Measurements from ENCODE around the gene SPESP1.
"Not testable (repeated sequence)": the region's sequence is repeated elsewhere in the genome, so short reads cannot be mapped to it uniquely, and the experiment has no call there.

SPESP1 gene

GRCh38 chr15:68930268-68931022 lies at the start of gene SPESP1:
Gene SPESP1 (plus strand): TSS chr15:68930525. CDS start chr15:68930654, 129 bp downstream.
- peak; percentile 36 to 44 for DNase-seq

- DNase-seq = no peak
These were observed 45.3 kb upstream of the SPESP1 start for GRCh38 chr15:68885070-68885469.

GRCh38 chr15:68887120-68887519 lies 43.2 kb upstream of the SPESP1 start:
- no peak for DNase-seq

- no peak for DNase-seq
These were observed 42.5 kb upstream of the SPESP1 start for GRCh38 chr15:68887819-68888218.

GRCh38 chr15:68888419-68888818 lies 41.9 kb upstream of the SPESP1 start:
- DNase-seq = peak in 1 of 2 experiments; percentile 5

- no peak for DNase-seq
These were observed 36.1 kb upstream of the SPESP1 start for GRCh38 chr15:68894208-68894607.

GRCh38 chr15:68896178-68896577 lies 34.1 kb upstream of the SPESP1 start:
- DNase-seq = no peak

- no peak for DNase-seq
These were observed 33.3 kb upstream of the SPESP1 start for GRCh38 chr15:68897016-68897415.

- DNase-seq = no peak
These were observed 30.3 kb upstream of the SPESP1 start for GRCh38 chr15:68900027-68900426.

GRCh38 chr15:68907396-68907923 lies 22.9 kb upstream of the SPESP1 start:
- DNase-seq = no peak

- no peak for DNase-seq
These were observed 20.7 kb upstream of the SPESP1 start for GRCh38 chr15:68909601-68910100.

- DNase-seq = no peak
These were observed 20.0 kb upstream of the SPESP1 start for GRCh38 chr15:68910341-68910740.

- DNase-seq = no peak
These were observed 19.5 kb upstream of the SPESP1 start for GRCh38 chr15:68910816-68911215.

GRCh38 chr15:68921926-68922325 lies 8.4 kb upstream of the SPESP1 start:
- no peak for DNase-seq

- peak; percentile 65 to 71 for DNase-seq
These were observed 5.3 kb upstream of the SPESP1 start for GRCh38 chr15:68924866-68925560.

- no peak for DNase-seq
These were observed 2.7 kb downstream of the SPESP1 start for GRCh38 chr15:68933001-68933400.

GRCh38 chr15:68934341-68934740 lies 4.0 kb downstream of the SPESP1 start:
- DNase-seq = no peak

GRCh38 chr15:68935400-68935937 lies 5.1 kb downstream of the SPESP1 start:
- no peak for DNase-seq

GRCh38 chr15:68939501-68939900 lies 9.2 kb downstream of the SPESP1 start:
- DNase-seq = no peak

- DNase-seq = no peak
These were observed 21.5 kb downstream of the SPESP1 start for GRCh38 chr15:68951813-68952212.

GRCh38 chr15:68957696-68958095 lies 27.4 kb downstream of the SPESP1 start:
- no peak for DNase-seq

- DNase-seq = no peak
These were observed 28.3 kb downstream of the SPESP1 start for GRCh38 chr15:68958597-68958996.

- no peak for DNase-seq
These were observed 32.1 kb downstream of the SPESP1 start for GRCh38 chr15:68962465-68962864.

- DNase-seq = not testable (repeated sequence)
These were observed 33.4 kb downstream of the SPESP1 start for GRCh38 chr15:68963719-68964118.

All from activated CD4-positive, alpha-beta T cell treated with anti-CD3 and anti-CD28 coated beads, Interleukin-2, amount 50 U/mL, for 48 hours (primary cell).